Neural crest cell (in vitro differentiated cells): Measurements from ENCODE around the gene GPR142. TPM values are rescaled to one million over a fixed set of nuclear protein-coding genes. Genes with fewer than 3 reads are reported as not detected.

Experiments
- DNase-seq: peaks from one replicate; pipeline ENCODE4 v3.0.0; 2021; ENCODE audit warnings: low read depth, mixed read lengths, low spot score
- H3K27ac Mint-ChIP-seq: one replicate; pipeline ENCODE4 v1.8.0; 2021; ENCODE audit warnings: mild to moderate bottlenecking, mixed read lengths; ENCODE audit not compliant: unreplicated experiment
- H3K27me3 Mint-ChIP-seq: 2 replicates; pipeline ENCODE4 v1.8.0; 2021; ENCODE audit warnings: low read depth, mild to moderate bottlenecking, mixed read lengths
- H3K36me3 Mint-ChIP-seq: 2 replicates; pipeline ENCODE4 v1.8.0; 2021; ENCODE audit warnings: low read depth, mild to moderate bottlenecking, mixed read lengths
- H3K4me1 Mint-ChIP-seq: 2 replicates; pipeline ENCODE4 v1.8.0; 2021; ENCODE audit warnings: mixed read lengths
- H3K4me3 Mint-ChIP-seq: one replicate; pipeline ENCODE4 v1.8.0; 2021; ENCODE audit warnings: mild to moderate bottlenecking, mixed read lengths
- H3K9me3 Mint-ChIP-seq: 2 replicates; pipeline ENCODE4 v1.8.0; 2021; ENCODE audit warnings: mixed read lengths
- total RNA-seq: library from RNA; stranded (reverse); gene quantifications from 2 replicates; pipeline ENCODE4 v1.2.1, GENCODE V29; 2021
- TF ChIP-seq, protein P1 (sequence below): fragments of 200-600 bp; sonication (generic); conservative IDR thresholded peaks from 2 replicates; pipeline ENCODE4 v1.5.0; 2021; ENCODE audit warnings: antibody characterized with exemption, mild to moderate bottlenecking

Gene GPR142
- total RNA-seq, 1 donor from 2014 or later = 0.23 TPM

DNA sequence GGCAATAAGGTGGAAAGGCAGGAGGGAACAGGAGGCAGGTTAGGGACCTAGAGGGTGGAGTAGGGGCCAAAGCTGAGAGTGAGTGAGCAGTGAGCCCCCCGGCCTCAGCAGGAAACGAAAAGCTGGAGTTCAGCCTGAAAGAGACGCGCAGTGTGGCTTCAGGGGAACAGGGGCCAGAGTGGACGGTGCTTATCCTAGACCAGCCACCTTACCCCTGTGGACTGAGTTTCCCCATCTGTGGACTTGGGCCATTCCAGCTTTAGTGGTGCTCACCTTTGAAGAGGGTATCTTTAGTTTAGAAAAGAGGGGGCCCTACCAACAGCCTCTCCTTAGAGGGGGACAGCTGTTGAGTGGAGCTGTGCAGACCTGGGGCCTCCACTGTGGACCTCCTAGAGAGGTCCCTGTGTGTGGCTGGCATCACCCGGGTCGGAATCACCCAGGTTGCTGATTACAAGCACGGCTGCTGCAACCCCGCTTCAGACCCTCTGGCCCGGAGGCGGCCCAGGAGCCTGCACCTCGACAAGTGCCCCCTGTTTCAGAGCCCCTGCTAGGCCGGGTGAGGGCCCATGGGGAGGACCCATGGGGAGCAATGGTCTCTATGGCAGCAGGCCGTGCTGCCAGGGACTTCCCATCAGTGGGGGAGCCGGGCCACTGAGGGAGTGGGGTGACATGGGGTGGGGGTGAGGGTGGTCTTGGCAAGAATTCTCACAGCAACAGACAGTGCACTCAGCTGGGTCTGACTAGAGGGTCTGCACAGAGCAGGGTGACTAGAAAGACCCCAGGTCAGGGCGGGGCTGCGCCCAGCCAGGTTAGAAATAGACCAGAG is 2.6 kb downstream of the GPR142 start:
- no peak for DNase-seq
- Mint-ChIP-seq H3K9me3 (no peaks in the 10 kb centered on the region), H3K27ac (no peak overlapping the region), H3K4me3 (no peak overlapping the region), H3K4me1 (peaks cover 16% of the 10 kb centered on the region), H3K36me3 (no peaks in the 10 kb centered on the region), H3K27me3 (no peaks in the 10 kb centered on the region)
- TF ChIP-seq, protein P1, sequence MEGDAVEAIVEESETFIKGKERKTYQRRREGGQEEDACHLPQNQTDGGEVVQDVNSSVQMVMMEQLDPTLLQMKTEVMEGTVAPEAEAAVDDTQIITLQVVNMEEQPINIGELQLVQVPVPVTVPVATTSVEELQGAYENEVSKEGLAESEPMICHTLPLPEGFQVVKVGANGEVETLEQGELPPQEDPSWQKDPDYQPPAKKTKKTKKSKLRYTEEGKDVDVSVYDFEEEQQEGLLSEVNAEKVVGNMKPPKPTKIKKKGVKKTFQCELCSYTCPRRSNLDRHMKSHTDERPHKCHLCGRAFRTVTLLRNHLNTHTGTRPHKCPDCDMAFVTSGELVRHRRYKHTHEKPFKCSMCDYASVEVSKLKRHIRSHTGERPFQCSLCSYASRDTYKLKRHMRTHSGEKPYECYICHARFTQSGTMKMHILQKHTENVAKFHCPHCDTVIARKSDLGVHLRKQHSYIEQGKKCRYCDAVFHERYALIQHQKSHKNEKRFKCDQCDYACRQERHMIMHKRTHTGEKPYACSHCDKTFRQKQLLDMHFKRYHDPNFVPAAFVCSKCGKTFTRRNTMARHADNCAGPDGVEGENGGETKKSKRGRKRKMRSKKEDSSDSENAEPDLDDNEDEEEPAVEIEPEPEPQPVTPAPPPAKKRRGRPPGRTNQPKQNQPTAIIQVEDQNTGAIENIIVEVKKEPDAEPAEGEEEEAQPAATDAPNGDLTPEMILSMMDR = no peak

DNA sequence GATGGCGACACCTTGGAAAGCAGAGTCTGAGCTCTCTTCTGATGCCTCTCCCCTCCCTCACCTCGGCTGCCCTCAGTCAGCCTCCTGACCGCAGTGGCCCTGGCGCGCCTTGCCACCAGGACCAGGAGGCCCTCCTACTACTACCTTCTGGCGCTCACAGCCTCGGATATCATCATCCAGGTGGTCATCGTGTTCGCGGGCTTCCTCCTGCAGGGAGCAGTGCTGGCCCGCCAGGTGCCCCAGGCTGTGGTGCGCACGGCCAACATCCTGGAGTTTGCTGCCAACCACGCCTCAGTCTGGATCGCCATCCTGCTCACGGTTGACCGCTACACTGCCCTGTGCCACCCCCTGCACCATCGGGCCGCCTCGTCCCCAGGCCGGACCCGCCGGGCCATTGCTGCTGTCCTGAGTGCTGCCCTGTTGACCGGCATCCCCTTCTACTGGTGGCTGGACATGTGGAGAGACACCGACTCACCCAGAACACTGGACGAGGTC is 4.4 kb downstream of the GPR142 start:
- TF ChIP-seq, protein P1 = no peak
- H3K27ac Mint-ChIP-seq = no peak overlapping the region
- no peaks in the 10 kb centered on the region for H3K9me3 Mint-ChIP-seq
- no peak for DNase-seq
- no peaks in the 10 kb centered on the region for H3K36me3 Mint-ChIP-seq
- peaks cover 16% of the 10 kb centered on the region for H3K4me1 Mint-ChIP-seq
- H3K4me3 Mint-ChIP-seq = no peak overlapping the region
- no peaks in the 10 kb centered on the region for H3K27me3 Mint-ChIP-seq

DNA sequence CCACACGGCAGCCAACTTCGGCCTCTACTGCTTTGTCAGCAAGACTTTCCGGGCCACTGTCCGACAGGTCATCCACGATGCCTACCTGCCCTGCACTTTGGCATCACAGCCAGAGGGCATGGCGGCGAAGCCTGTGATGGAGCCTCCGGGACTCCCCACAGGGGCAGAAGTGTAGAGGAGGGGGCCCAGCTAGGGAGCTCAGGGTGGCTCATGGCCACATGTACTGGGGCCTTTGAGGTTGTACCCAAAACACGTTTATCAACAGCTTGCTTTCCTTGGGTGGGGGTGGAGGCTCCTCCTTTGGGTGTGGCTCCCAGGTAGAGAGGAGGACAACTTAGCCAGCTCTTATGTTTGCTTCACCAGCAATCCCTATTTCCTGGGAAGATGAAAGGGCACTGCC is 5.1 kb downstream of the GPR142 start:
- no peak overlapping the region for H3K4me3 Mint-ChIP-seq
- no peak for DNase-seq
- H3K27ac Mint-ChIP-seq = no peak overlapping the region
- H3K36me3 Mint-ChIP-seq = no peaks in the 10 kb centered on the region
- H3K9me3 Mint-ChIP-seq = no peaks in the 10 kb centered on the region
- TF ChIP-seq, protein P1 = no peak
- H3K27me3 Mint-ChIP-seq = no peaks in the 10 kb centered on the region
- H3K4me1 Mint-ChIP-seq = peaks cover 16% of the 10 kb centered on the region

DNA sequence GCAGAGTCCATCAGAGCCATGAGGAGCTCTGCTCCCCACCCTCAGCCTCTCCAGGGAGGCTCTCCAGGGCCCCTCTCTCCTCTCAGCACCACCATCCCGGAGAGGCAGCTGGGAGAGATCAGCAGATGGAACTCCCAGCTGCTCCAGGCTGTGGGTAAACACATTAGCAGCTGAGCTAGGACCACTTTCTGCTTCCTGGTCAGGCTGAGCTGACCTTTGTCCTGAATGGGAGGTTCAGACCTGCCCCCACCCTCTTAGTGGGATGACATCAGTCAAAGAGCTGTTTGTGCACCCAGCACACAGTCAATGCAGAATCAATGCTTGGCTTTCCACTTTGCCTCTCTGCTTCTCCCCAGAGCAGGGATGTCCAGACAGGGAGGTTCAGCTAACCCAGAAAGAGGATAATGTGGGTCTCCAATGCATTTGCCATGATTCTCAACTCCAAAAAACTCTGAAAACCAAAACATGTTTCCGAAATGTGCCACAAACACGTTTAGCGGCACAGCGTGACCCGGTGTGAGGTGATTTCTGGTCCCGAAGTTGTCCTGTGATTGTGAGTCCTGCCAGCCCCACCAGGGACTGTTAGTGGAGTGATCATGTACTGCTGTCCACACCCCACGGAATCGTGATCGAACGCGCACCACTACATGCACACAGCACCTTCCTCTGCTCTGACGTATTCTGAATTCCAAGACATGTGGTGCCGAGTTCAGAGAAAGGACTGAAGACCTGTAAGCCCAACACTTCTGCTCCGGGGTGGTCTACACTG is 6.7 kb downstream of the GPR142 start:
- Mint-ChIP-seq H3K4me3 (no peak overlapping the region), H3K27ac (no peak overlapping the region), H3K27me3 (no peaks in the 10 kb centered on the region), H3K9me3 (no peaks in the 10 kb centered on the region), H3K36me3 (no peaks in the 10 kb centered on the region), H3K4me1 (peaks cover 14% of the 10 kb centered on the region)
- TF ChIP-seq, protein P1 = no peak
- DNase-seq = no peak

DNA sequence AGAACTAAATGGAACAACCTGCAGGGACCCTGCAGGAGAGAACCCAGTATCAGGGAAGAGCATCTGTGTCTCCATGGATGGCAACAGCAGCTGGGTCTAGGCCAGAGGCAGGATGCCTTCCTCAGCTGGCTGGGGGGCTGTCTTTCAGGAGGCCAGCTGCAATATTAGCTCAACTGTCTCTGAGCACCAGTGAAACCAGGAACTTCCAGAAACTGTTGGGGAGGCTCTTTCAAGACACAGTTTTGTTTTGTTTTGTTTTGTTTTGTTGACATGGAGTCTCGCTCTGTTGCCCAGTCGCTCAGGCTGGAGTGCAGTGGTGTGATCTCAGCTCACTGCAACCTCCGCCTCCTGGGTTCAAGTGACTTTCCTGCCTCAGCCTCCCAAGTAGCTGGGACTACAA is 7.6 kb downstream of the GPR142 start:
- Mint-ChIP-seq H3K4me1 (peaks cover 10% of the 10 kb centered on the region), H3K36me3 (no peaks in the 10 kb centered on the region), H3K4me3 (no peak overlapping the region), H3K27ac (no peak overlapping the region), H3K9me3 (no peaks in the 10 kb centered on the region), H3K27me3 (no peaks in the 10 kb centered on the region)
- TF ChIP-seq, protein P1 = no peak
- no peak for DNase-seq
